ENCODE results near the gene B3GAT1.

B3GAT1 gene

DNA sequence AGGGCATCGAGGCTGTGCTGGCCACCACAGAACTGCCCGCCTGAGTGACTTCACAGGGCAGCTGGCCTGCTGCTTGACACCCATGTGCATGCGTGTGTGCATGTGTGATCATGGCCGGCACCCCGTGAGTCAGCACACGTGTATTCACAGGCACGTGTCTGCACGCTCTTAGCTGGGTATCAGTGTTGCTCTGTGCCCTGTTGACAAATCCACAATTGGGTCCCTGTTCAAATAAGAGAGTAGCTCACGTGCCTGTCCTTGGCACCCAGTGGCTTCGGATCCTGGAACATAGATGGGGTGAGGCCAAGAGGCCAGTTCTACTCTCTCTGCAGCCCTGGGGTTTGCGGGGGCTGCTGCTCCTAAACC lies 14.0 kb downstream of the B3GAT1 start:
- no peak for DNase-seq
- TF ChIP-seq POLR2A (IDR thresholded peaks at IDR 0.05; ENCODE audit: low read length) (no peak), GATA1 (IDR thresholded peaks at IDR 0.05; ENCODE audit: low read depth, low read length) (no peak)

DNA sequence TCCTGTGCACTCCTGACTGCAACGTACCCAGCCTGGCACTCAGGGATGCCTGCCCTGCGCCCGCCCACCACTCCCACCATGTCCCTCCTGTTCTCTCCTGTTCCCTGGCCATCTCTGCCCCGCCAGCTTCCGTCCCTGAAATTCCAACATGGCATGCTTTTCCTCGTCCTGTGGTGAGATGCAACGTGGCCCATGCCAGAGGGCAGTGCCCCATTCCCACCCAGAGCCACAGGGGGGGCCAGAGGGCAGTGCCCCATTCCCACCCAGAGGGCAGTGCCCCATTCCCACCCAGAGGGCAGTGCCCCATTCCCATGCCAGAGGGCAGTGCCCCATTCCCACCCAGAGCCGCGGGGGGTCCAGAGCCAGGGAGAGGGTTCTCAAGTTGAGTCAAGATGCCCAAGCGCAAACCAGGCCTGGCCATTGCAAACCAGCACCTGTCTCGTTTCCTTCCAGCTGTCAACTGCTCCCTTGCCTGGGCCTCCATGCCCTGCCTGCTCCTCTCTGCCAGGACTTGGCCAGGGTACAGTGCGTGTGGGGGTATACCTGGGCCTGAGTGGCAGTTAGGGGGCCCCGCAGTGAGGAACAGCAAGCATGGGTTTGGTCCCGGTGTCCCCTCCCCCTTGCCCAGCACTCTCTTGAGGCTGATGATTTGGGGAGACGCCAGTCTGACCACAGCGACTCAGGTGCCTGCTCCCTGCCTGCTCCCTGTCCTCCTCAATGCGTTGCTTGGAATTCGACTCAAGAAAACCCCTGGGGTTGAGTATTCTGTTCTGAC lies 14.6 kb downstream of the B3GAT1 start:
- no peak for TF ChIP-seq POLR2A (IDR thresholded peaks at IDR 0.05; ENCODE audit: low read length)
- TF ChIP-seq GATA1 (IDR thresholded peaks at IDR 0.05; ENCODE audit: low read depth, low read length), result no peak
- no peak for DNase-seq

DNA sequence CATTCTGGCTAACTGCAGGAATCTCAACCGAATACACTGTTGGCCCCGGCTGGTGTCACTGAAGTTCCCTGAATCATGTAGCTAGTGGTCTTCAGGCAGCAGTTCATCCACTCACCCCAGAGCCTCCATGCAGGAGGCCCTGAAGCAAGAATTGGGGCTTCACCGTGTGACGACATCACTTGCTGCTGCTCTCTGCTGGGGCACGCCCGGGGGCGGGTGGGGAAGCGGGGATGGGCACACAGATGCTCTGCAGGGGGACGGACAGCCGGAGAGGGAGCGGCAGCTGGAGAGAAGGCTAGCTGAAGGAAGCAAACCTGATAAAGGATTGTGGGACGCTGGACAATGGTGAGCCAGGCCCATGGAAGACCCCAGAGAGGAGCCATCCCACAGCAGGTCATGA lies 17.0 kb downstream of the B3GAT1 start:
- DNase-seq, result no peak
- TF ChIP-seq POLR2A (IDR thresholded peaks at IDR 0.05; ENCODE audit: low read length) (no peak), GATA1 (IDR thresholded peaks at IDR 0.05; ENCODE audit: low read depth, low read length) (no peak)

DNA sequence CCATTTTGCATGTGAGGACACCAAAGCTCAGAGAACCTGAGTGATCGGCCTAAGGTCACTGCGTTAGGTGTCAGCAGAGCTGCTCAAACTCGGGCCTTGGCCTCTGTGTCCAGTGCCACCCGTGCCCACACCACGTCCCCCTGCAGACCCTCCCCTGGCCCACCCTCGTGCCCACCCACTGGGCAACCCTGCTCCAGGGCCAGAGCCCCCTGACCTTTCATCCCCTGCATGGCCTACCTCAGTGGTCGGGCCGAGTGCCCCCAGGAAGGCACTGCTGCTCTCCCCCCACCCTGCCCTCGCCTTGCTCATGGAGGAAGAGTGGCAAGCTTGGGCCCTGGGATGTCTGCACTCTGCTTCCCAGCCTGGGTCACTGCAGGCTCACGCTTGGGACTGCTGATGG lies 17.7 kb downstream of the B3GAT1 start:
- DNase-seq, result no peak
- TF ChIP-seq POLR2A (IDR thresholded peaks at IDR 0.05; ENCODE audit: low read length) (no peak), GATA1 (IDR thresholded peaks at IDR 0.05; ENCODE audit: low read depth, low read length) (no peak)

DNA sequence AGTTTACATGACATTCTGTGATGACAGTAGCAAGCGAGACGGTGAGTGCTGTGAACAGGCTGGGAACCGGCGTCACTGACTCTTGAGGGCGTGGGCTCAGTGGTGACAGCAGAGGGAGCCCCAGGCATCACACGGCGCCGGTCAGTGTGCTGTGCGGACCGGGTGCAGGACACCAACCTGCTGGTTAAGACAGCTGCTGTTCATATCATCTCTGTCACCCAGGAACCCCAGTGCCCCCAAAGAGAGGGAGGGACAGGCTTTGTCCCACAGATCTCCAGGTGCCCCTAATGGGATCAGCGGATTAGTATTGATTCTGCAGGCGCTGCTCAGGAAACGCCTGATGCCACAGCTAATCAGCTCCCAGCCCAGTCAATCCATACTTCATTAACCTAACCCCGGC lies 18.4 kb downstream of the B3GAT1 start:
- DNase-seq, result no peak
- TF ChIP-seq GATA1 (IDR thresholded peaks at IDR 0.05; ENCODE audit: low read depth, low read length) (no peak), POLR2A (IDR thresholded peaks at IDR 0.05; ENCODE audit: low read length) (no peak)

DNA sequence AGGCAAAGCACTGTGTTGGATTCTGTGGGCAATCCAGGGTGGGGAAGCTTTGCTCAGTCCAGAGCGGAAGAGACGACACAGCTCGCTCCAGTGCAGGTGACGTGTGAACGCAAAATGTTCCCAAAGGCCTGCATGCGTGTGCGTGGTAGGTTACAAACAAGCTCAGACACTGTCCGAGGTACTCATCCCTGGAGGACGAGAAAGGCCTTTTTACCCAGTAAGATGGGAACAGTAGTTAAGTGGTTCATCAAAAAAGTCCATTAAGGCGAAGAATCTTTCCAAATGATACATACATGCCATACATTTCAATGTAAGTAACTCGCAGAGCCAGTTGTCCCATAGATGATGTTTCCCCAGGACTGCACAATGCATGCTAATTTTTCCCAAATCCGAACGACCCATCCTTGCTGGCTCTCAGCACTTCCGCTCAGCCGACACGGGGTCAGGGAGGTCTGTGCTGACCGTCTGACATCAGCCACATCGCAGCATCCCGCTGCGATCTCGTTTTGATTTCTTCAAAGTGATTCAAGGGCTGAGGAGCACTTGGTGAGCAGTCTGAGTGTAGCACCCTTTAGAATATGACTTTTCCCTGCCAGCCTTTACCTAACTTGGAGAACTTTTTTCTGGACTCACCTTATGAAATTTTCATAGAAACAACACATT lies 19.0 kb downstream of the B3GAT1 start:
- TF ChIP-seq GATA1 (IDR thresholded peaks at IDR 0.05; ENCODE audit: low read depth, low read length) (no peak), POLR2A (IDR thresholded peaks at IDR 0.05; ENCODE audit: low read length) (no peak)
- DNase-seq, result no peak

DNA sequence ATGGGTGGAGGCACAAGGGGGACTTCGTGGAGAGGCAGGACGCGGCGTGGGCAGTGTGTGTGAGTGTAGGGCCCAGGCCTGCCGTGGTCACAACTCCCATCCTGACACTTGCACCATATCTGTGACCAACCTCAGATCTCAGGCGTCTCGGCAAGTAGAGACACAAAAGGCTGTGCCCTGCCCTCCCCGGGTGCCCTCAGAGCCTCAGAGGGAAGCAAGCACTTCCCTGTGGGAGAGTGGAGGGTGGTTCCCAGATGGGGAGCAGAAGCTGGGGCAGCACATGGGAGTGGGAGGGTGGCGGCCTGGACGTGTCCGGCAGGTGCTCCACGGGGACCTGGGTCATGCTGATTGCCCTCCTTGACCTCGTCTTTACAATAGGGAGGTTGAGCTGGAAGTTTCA lies 20.4 kb downstream of the B3GAT1 start:
- no peak for DNase-seq
- TF ChIP-seq POLR2A (IDR thresholded peaks at IDR 0.05; ENCODE audit: low read length) (no peak), GATA1 (IDR thresholded peaks at IDR 0.05; ENCODE audit: low read depth, low read length) (no peak)

DNA sequence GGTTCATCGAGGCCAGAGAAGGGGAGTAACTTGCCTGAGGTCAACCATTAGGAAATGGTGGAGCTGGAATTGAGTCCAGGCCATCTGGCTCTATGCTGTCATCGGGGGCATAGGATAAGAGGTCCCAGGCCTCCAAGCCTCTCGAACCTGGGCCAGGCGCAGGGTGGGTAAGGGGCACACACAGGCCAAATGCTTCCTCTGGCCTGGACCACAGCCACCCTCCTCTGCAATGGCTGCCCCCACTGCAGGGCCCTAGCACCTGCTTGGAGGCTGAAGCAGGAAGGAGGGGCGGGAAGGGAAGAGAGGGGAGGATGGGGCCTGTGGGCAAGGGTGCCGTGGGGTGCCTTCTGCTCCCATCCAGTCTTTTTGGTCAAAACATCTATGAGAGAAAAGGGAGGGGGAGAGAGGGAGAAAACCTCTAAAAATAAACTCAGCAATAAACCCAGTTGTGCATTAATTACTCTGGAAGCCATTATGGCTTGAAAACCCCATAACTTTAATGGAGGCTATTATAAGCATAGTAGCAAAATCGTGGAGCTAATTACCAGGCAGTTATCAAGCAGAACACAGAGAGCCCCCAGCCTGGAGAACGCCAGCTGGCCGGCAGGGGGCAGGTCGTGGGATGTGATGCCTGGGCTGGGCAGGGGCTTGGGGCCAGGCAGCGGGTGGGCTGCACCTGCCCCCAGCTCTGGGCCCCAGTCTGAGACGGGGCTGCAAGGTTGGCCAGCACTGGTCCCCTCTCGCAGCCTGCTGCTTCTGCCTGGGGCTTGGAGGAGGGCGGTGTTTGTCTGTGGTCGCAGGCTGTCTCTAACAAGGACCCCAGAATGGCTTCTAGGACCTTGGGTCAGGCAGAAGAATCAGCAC lies 21.1 kb downstream of the B3GAT1 start:
- no peak for DNase-seq
- TF ChIP-seq GATA1 (IDR thresholded peaks at IDR 0.05; ENCODE audit: low read depth, low read length), result no peak
- no peak for TF ChIP-seq POLR2A (IDR thresholded peaks at IDR 0.05; ENCODE audit: low read length)

DNA sequence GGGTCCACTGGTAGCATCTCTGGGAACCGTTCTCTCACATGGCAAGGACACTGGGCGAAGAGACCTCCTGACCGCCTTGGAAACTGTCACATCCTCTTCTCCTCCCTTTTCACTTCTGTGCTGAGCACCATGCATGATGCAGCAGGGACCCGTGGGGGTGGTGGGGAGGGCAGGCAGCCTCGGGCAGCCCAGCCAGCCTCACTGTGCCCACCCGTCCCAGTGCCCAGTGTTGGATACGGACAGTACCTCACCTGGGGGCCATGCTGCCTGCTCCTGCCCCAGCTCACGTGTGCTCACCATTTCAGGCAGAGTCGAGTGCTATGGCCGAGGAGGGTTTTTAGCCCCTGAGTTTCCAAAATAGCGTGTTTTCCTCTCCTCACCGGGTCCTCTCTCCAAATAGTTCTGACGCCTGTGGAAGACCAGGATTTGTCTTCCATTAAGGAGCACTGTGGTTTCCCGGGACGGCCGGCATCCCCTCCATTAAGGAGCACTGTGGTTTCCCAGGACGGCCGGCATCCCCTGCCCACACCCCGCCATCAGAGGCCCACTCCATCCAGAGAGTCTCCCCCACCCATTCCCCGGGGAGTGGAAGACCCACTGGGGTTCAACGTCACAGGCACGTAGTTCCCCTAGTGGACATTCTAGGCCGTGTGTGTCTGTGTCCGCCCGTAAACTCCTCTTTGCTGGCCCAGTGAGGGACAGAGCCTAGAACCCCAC lies 22.4 kb downstream of the B3GAT1 start:
- TF ChIP-seq GATA1 (IDR thresholded peaks at IDR 0.05; ENCODE audit: low read depth, low read length) (no peak), POLR2A (IDR thresholded peaks at IDR 0.05; ENCODE audit: low read length) (no peak)

DNA sequence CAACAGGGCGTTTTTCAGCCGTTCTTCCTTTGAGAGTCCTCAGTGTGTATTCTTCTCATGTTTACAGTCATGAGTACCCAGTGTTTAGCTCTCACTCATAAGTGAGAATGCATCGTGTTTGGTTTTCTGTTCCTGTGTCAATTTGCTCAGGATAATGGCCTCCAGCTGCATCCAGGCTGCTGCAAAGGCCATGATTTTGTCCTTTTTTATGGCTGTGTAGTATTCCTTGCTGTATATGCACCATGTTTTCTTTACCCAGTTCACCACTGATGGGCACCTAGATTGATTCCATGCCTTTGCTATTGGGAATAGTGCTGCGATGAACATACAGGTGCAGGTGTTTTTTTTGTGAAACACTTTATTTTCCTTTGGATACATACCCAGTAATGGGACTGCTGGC lies 23.5 kb downstream of the B3GAT1 start:
- TF ChIP-seq POLR2A (IDR thresholded peaks at IDR 0.05; ENCODE audit: low read length) (no peak), GATA1 (IDR thresholded peaks at IDR 0.05; ENCODE audit: low read depth, low read length) (no peak)
- no peak for DNase-seq

More for the DNA sequence above, 22.4 kb downstream of the B3GAT1 start:
- no peak for DNase-seq

DNA sequence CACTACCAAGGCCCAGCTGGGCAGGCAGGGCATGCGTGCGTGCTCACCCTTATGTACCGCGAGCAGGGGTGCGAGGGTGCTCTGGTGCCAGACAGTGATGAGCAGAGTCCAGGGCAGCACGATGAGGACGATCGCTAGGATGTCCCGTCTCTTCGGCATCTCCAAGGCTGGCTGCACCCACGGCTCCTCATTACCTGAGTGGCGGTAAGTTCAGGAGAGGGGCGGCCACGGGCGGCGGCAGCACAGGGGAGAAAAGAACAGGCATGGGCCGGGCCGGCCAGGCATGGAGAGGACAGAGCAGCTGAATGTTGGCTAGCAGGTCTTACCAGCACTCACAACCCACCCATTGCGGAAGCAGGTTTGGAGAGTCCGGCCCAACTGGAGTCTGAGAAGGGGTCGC lies 24.5 kb downstream of the B3GAT1 start:
- no peak for TF ChIP-seq GATA1 (IDR thresholded peaks at IDR 0.05; ENCODE audit: low read depth, low read length)
- TF ChIP-seq POLR2A (IDR thresholded peaks at IDR 0.05; ENCODE audit: low read length), result no peak
- no peak for DNase-seq

DNA sequence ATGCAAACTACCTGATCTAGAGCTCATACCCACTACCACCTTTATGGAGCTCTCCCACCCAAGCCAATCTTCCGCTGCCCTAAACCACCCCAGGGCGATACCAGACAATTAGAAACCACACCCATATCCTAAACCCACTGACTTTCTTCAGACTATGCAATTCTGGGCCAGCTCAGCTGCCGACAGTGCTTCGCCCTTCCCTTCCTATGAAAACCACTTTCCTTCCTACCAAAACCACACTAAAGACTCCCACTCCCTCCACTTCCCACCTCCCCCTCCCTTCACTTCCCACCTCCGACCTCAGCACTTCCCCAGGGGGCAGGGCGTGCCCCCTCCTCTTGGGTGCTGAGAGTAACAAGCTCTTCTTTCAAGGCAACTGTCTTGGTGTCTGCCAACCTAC lies 25.1 kb downstream of the B3GAT1 start:
- TF ChIP-seq POLR2A (IDR thresholded peaks at IDR 0.05; ENCODE audit: low read length), result no peak
- no peak for TF ChIP-seq GATA1 (IDR thresholded peaks at IDR 0.05; ENCODE audit: low read depth, low read length)
- DNase-seq, result no peak

DNA sequence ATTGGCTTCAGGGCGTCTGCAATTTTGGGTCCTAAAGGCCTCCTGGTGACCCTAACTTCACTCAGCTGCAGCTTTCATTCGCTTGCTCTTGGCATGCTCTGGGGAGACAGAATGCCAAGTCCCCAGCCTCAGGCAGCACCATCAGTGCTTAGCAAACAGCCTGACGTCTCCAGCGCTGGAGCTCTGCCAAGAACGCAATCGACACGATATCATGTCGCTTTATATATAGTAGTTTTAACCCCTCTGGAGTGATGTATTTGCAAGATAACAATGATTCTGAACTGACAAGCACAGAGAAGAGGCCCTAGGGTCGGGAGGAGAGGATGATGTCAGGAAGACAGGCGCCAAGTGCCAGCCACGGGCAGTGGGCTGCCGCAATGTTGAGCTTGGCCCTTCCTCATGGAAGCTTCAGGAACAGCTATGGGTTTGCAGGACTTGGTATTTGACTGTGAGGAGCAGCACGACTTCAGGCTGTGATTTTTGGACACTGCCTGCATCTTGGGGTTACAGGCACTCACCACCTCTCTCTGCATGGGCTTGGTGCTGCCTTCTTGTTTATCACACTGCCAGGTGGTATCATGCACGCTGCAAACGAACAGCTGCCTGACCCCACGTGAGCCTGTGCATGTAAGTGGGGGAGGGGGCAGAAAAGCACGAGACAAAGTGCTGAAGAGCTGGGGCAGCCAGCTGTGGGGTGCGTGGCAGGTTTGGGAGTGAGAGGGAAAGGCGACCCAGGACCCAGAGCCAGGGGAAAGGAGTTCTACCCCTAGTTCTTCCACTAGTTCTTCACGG lies 26.1 kb downstream of the B3GAT1 start:
- DNase-seq, result no peak

More for the DNA sequence above, 26.1 kb downstream of the B3GAT1 start:
- TF ChIP-seq POLR2A (IDR thresholded peaks at IDR 0.05; ENCODE audit: low read length), result no peak
- TF ChIP-seq GATA1 (IDR thresholded peaks at IDR 0.05; ENCODE audit: low read depth, low read length), result no peak

Data from erythroblast (primary cell).